ENCODE results near the gene IL1RN.

The IL1RN gene

DNA sequence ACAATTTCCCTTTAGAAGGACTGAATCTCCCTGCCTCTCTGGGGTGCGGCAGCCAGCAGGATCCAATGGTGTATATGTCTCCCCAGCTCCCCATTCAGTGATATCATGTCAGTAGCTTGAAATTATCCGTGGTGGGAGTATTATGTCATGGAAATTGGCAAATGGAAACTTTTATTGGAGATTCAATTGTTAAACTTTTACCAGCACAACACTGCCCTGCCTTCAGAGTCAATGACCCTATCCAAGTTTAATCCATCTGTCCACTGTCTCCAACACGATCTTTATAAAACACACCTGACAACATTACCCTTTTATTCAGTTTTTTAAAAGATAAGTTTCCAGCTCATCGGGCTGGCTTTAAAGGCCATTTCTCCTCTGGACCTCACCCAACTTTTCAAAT is 5.0 kb upstream of the IL1RN start:
- in situ Hi-C loops (cut with HindIII; ENCODE audit: low pct_ligation_motif_present, low pct_unique_long_range_greater_than_20kb, low sequenced_read_pairs): no loop called here
- DNase-seq: no peak

GRCh38 chr2:113123726-113124125 is 3.7 kb upstream of the IL1RN start:
- in situ Hi-C loops (cut with HindIII; ENCODE audit: low pct_ligation_motif_present, low pct_unique_long_range_greater_than_20kb, low sequenced_read_pairs): no loop called here
- DNase-seq: no peak

DNA sequence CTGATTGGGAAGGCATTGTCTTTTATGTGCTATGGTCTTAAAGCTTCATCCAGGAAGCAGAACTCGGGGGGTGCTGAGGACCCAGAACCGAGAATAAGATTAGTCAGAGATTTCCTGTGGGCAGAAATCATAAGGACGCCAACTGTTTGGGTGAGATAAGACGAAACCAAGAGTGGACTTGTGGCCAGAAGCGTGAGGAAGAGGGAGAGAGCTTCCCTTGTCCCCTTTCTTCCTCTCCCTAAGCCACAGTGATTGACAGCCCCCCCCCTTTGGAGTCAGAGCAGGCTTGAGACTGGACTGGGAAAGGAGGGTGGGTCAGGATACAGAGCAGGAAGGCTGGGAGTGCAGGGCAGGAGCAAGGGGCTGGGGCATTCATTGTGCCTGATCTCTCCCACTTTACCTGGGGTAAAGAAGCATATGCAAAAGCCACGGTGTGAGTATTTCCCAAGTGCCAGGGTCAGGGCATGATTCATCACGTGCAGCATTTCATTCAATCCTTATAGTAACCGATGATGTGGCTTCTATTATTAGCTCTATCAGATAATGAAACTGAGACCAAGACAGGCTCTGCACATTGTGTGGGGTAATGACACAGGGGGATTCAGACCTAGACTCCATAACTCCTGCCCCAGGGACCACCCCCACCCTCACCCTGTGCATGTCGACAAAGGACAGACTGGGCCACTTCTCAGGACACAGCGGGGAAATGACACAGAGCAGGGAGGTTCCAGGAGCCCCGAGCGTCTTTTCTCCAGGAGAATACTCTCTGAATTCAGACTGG is 3.0 kb upstream of the IL1RN start:
- in situ Hi-C loops (cut with HindIII; ENCODE audit: low pct_ligation_motif_present, low pct_unique_long_range_greater_than_20kb, low sequenced_read_pairs): no loop called here
- no peak for DNase-seq

GRCh38 chr2:113124984-113125855 is 2.2 kb upstream of the IL1RN start:
- in situ Hi-C loops (cut with HindIII; ENCODE audit: low pct_ligation_motif_present, low pct_unique_long_range_greater_than_20kb, low sequenced_read_pairs): loop anchor here (25.0 kb wide), 1 partner anchor 237 kb away; no protein-coding TSS in a partner anchor
- DNase-seq: no peak

- DNase-seq: no peak
- in situ Hi-C loops (cut with HindIII; ENCODE audit: low pct_ligation_motif_present, low pct_unique_long_range_greater_than_20kb, low sequenced_read_pairs): loop anchor here (25.0 kb wide), 1 partner anchor 234 kb away; no protein-coding TSS in a partner anchor
Observed at GRCh38 chr2:113127646-113128570, 510 bp downstream of the IL1RN start.

- DNase-seq: no peak
- in situ Hi-C loops (cut with HindIII; ENCODE audit: low pct_ligation_motif_present, low pct_unique_long_range_greater_than_20kb, low sequenced_read_pairs): loop anchor here (25.0 kb wide), 1 partner anchor 233 kb away; no protein-coding TSS in a partner anchor
Observed at GRCh38 chr2:113129519-113130078, 2.2 kb downstream of the IL1RN start.

DNA sequence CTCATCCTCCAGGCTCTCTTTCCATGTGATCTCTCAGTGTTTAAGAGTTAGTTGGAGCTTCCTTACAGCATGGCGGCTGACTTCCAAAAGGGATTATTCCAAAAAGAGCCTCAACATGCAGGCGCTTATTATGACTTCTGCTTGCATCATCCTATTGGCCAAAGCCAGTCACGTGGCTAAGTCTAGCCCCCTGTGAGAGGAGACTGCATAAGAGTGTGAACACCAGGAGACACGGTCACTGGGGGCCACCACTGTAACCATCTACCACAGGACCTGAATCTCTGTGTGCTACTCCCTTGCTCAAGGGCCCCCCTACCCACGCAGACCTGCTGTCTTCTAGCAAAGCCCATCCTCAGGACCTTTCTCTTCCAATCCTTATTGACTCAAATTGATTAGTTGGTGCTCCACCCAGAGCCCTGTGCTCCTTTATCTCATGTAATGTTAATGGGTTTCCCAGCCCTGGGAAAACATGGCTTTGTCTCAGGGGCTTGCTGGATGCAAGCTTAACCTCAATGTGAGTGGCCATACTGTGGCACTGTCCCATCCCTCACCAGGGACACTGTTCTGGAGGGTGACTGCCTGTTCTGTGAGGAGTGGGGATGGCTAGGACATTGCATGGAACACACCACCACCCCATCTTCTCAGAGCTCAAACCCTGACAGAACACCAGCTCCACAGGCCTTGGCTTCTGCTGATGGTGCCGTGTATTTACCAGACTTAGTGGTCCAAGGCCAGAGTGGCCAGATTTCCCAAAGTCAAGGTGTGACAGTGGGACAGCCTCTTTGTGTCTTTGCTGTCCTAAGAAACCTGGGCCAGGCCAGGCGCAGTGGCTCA is 4.2 kb downstream of the IL1RN start:
- in situ Hi-C loops (cut with HindIII; ENCODE audit: low pct_ligation_motif_present, low pct_unique_long_range_greater_than_20kb, low sequenced_read_pairs): loop anchor here (25.0 kb wide), 1 partner anchor 231 kb away; no protein-coding TSS in a partner anchor
- no peak for DNase-seq

- in situ Hi-C loops (cut with HindIII; ENCODE audit: low pct_ligation_motif_present, low pct_unique_long_range_greater_than_20kb, low sequenced_read_pairs): loop anchor here (25.0 kb wide), 1 partner anchor 230 kb away; no protein-coding TSS in a partner anchor
- DNase-seq: no peak
Observed at GRCh38 chr2:113132414-113133021, 5.1 kb downstream of the IL1RN start.

GRCh38 chr2:113133704-113134598 is 6.6 kb downstream of the IL1RN start:
- DNase-seq: no peak
- in situ Hi-C loops (cut with HindIII; ENCODE audit: low pct_ligation_motif_present, low pct_unique_long_range_greater_than_20kb, low sequenced_read_pairs): loop anchor here (25.0 kb wide), 1 partner anchor 228 kb away; no protein-coding TSS in a partner anchor

DNA sequence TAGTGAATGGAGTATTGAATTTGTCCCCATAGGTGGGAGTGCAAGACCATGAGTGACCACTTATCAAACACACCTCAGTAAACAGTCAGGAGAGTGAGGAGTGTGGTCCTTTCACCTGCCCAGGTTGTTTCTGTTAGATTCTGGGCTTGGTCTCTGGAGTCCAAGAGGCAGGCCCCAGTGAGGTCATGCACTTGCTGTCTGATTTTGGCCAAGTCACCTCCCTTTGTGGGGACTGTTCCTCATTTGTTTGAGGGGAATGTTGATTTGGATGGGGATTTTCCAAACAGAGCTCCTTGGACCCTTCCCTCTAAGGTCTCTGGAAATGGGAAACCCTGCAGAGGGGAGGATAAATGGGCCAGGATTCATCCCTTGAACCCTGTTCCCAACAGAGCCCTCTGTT is 7.3 kb downstream of the IL1RN start:
- in situ Hi-C loops (cut with HindIII; ENCODE audit: low pct_ligation_motif_present, low pct_unique_long_range_greater_than_20kb, low sequenced_read_pairs): loop anchor here (25.0 kb wide), 1 partner anchor 228 kb away; no protein-coding TSS in a partner anchor
- no peak for DNase-seq

DNA sequence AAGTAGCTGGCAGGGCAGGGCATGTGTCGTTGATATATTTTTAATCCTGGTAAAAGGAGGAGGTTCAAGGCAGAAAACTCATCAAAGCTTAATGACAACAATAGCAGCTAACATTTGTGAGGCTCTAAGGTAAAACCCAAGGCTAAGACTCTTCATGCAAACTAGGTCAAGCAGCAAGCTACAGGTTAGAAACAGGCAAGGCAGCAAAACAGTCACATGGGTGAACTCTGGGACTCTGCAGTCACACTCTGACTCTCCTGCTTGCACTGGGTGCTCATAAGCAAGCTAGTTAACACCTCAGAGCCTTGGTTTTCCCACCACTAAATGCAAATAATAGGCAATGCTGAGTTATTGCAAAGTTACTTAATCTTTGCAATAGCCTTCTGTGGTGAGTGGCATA is 7.9 kb downstream of the IL1RN start:
- no peak for DNase-seq
- in situ Hi-C loops (cut with HindIII; ENCODE audit: low pct_ligation_motif_present, low pct_unique_long_range_greater_than_20kb, low sequenced_read_pairs): loop anchor here (25.0 kb wide), 1 partner anchor 227 kb away; no protein-coding TSS in a partner anchor

- in situ Hi-C loops (cut with HindIII; ENCODE audit: low pct_ligation_motif_present, low pct_unique_long_range_greater_than_20kb, low sequenced_read_pairs): loop anchor here (25.0 kb wide), 1 partner anchor 225 kb away; no protein-coding TSS in a partner anchor
- DNase-seq: peak; percentile 55
Observed at GRCh38 chr2:113136828-113137775, 9.7 kb downstream of the IL1RN start.

- in situ Hi-C loops (cut with HindIII; ENCODE audit: low pct_ligation_motif_present, low pct_unique_long_range_greater_than_20kb, low sequenced_read_pairs): loop anchor here (25.0 kb wide), 1 partner anchor 224 kb away; no protein-coding TSS in a partner anchor
- DNase-seq: no peak
Observed at GRCh38 chr2:113137827-113138226, 10.4 kb downstream of the IL1RN start.

- peak; percentile 79 for DNase-seq
Observed at GRCh38 chr2:113138428-113139322, 11.3 kb downstream of the IL1RN start.

More at GRCh38 chr2:113138428-113139322, 11.3 kb downstream of the IL1RN start:
- in situ Hi-C loops (cut with HindIII; ENCODE audit: low pct_ligation_motif_present, low pct_unique_long_range_greater_than_20kb, low sequenced_read_pairs): loop anchor here (25.0 kb wide), 1 partner anchor 224 kb away; no protein-coding TSS in a partner anchor

Measured in ACHN (cell line).